RKO (cell line): ENCODE data around the gene THAP10.
A peak's percentile ranks its signal among the peaks of the same experiment; 100 is the strongest.
"Not testable (repeated sequence)": the region's sequence is repeated elsewhere in the genome, so short reads cannot be mapped to it uniquely, and the experiment has no call there.

Experiments used
- DNase-seq: peaks from one replicate; pipeline ENCODE4 v3.0.0-alpha.2; 2016; ENCODE audit warnings: low spot score

Gene THAP10

GRCh38 chr15:70892002-70892911 lies at the start of gene THAP10, which contains the start of gene LRRC49:
THAP10 (minus strand) TSS chr15:70892433; CDS start chr15:70892272, 161 bp downstream.
LRRC49 (plus strand) TSS chr15:70892826; CDS start chr15:70892895, 69 bp downstream.
- DNase-seq, result peak; percentile 97

GRCh38 chr15:70936326-70936725 lies 44.1 kb upstream of the THAP10 start:
- no peak for DNase-seq

- DNase-seq, result no peak
These were observed 43.4 kb upstream of the THAP10 start for GRCh38 chr15:70935631-70936030.

GRCh38 chr15:70933411-70933810 lies 41.2 kb upstream of the THAP10 start:
- DNase-seq, result no peak

- no peak for DNase-seq
These were observed 40.2 kb upstream of the THAP10 start for GRCh38 chr15:70932397-70932796.

GRCh38 chr15:70931821-70932220 lies 39.6 kb upstream of the THAP10 start:
- DNase-seq, result no peak

GRCh38 chr15:70926914-70927313 lies 34.7 kb upstream of the THAP10 start:
- DNase-seq, result not testable (repeated sequence)

GRCh38 chr15:70923311-70924080 lies 31.3 kb upstream of the THAP10 start:
- no peak for DNase-seq

GRCh38 chr15:70922119-70922518 lies 29.9 kb upstream of the THAP10 start:
- no peak for DNase-seq

- DNase-seq, result no peak
These were observed 28.9 kb upstream of the THAP10 start for GRCh38 chr15:70920981-70921696.

- no peak for DNase-seq
These were observed 25.7 kb upstream of the THAP10 start for GRCh38 chr15:70917955-70918354.

- no peak for DNase-seq
These were observed 24.3 kb upstream of the THAP10 start for GRCh38 chr15:70916531-70916930.

GRCh38 chr15:70912187-70912586 lies 20.0 kb upstream of the THAP10 start:
- no peak for DNase-seq

- DNase-seq, result no peak
These were observed 18.7 kb upstream of the THAP10 start for GRCh38 chr15:70910958-70911357.

GRCh38 chr15:70907784-70908471 lies 15.7 kb upstream of the THAP10 start:
- no peak for DNase-seq

- no peak for DNase-seq
These were observed 14.6 kb upstream of the THAP10 start for GRCh38 chr15:70906842-70907241.

GRCh38 chr15:70902107-70902506 lies 9.9 kb upstream of the THAP10 start:
- DNase-seq, result peak; percentile 59

- DNase-seq, result peak; percentile 70
These were observed 803 bp upstream of the THAP10 start for GRCh38 chr15:70892912-70893560.

GRCh38 chr15:70882361-70882760 lies 9.9 kb downstream of the THAP10 start:
- DNase-seq, result no peak

GRCh38 chr15:70880781-70881180 lies 11.5 kb downstream of the THAP10 start:
- DNase-seq, result no peak

GRCh38 chr15:70879401-70879800 lies 12.8 kb downstream of the THAP10 start:
- DNase-seq, result no peak
